K562 (cell line): ENCODE data around the gene CALML6. TPM values are rescaled to one million over a fixed set of nuclear protein-coding genes. Genes with fewer than 3 reads are reported as not detected.

Source experiments
- E2F3 ChIP-seq: fragments of 250-450 bp; sonication (Bioruptor Pico); IDR thresholded peaks from 2 replicates; pipeline ENCODE4 v1.4.0; 2020; ENCODE audit warnings: mild to moderate bottlenecking
- EZH2 ChIP-seq: IDR thresholded peaks from 2 replicates; pipeline ENCODE4 v1.6.1; 2012; ENCODE audit warnings: low read depth, mild to moderate bottlenecking, inconsistent platforms, low read length, borderline replicate concordance
- FIP1L1 ChIP-seq: fragments of 200-400 bp; formaldehyde crosslinking; IDR thresholded peaks from 2 replicates; pipeline ENCODE4 v1.6.1; 2018; ENCODE audit warnings: mild to moderate bottlenecking, low read depth, low read length; ENCODE audit not compliant: poor library complexity, severe bottlenecking
- FOXJ3 ChIP-seq: sonication (generic); formaldehyde crosslinking; IDR thresholded peaks from 2 replicates; pipeline ENCODE4 v1.4.0; 2020; ENCODE audit warnings: mild to moderate bottlenecking, missing genetic modification reagents
- HDAC8 ChIP-seq: fragments of 450-650 bp; IDR thresholded peaks from 2 replicates; pipeline ENCODE4 v1.6.1; 2016; ENCODE audit warnings: mild to moderate bottlenecking, missing genetic modification characterization, moderate library complexity, missing compliant biosample characterization
- KDM5B ChIP-seq: fragments of 200-600 bp; sonication (generic); IDR thresholded peaks from 2 replicates; pipeline ENCODE4 v1.6.1; 2012; ENCODE audit warnings: low read depth, mild to moderate bottlenecking, moderate library complexity, low read length, control low read depth, inconsistent platforms; ENCODE audit not compliant: insufficient replicate concordance
- MCM7 ChIP-seq, 2 experiments: fragments of 450-650 bp; IDR thresholded peaks; 2 replicates each; pipeline ENCODE4 v1.6.1; 2016 to 2018
- SAP30 ChIP-seq: fragments of 200-600 bp; sonication (generic); IDR thresholded peaks from 2 replicates; pipeline ENCODE4 v1.6.1; 2012; ENCODE audit warnings: borderline replicate concordance, low read depth, mild to moderate bottlenecking, moderate library complexity, low read length, control low read depth, inconsistent platforms; ENCODE audit not compliant: insufficient read depth, poor library complexity, severe bottlenecking
- SMAD4 ChIP-seq: fragments of 250-450 bp; sonication (Bioruptor Pico); conservative IDR thresholded peaks from 2 replicates; pipeline ENCODE4 v1.8.0; 2021; ENCODE audit warnings: inconsistent platforms, mild to moderate bottlenecking, moderate library complexity
- SRSF3 ChIP-seq: fragments of 200-400 bp; formaldehyde crosslinking; IDR thresholded peaks from 2 replicates; pipeline ENCODE4 v1.6.1; 2016; ENCODE audit warnings: mild to moderate bottlenecking, low read length, moderate library complexity; ENCODE audit not compliant: insufficient read depth
- SRSF7 ChIP-seq: fragments of 200-400 bp; formaldehyde crosslinking; optimal IDR thresholded peaks from 2 replicates; pipeline ENCODE3; 2017; ENCODE audit warnings: mild to moderate bottlenecking, low read depth, low read length
- ZNF175 ChIP-seq: fragments of 200-800 bp; sonication (Bioruptor generic); IDR thresholded peaks from 2 replicates; pipeline ENCODE4 v1.6.1; 2016; ENCODE audit warnings: low read depth, mild to moderate bottlenecking, missing genetic modification characterization, missing compliant biosample characterization
- ZNF77 ChIP-seq: fragments of 250-450 bp; sonication (Bioruptor Pico); IDR thresholded peaks from 2 replicates; pipeline ENCODE4 v1.5.0; 2020
- polyA plus RNA-seq, 8 experiments: library from polyadenylated mRNA; depleted of rRNA in 4 of 8; stranded (reverse) in 5 of 8; unstranded in 3 of 8; fragments of >200 nt; fragmentation: Nextera tagmentation in 2 of 8; fragmentation: Illumina TruSeq in 1 of 8; extraction: Ambion mirVana in 2 of 8; extraction: Trizol in 1 of 8; gene quantifications; 2 replicates each; pipeline versions ENCODE4 v1.2.1 to v1.2.3, GENCODE V29; 2011 to 2014; ENCODE audit warnings: inconsistent platforms in 1 of 8, missing spikeins in 1 of 8
- total RNA-seq, 7 experiments: library from RNA; depleted of rRNA in 6 of 7; stranded (reverse); fragments of >200 nt in 6 of 7; fragmentation: Illumina TruSeq in 2 of 7; extraction: Trizol in 2 of 7; gene quantifications; 2 replicates each; pipeline versions ENCODE4 v1.2.1 to v1.2.3, GENCODE V29; 2011 to 2021; ENCODE audit warnings: low replicate concordance in 1 of 7
- TF ChIP-seq, protein P1 (sequence below): fragments of 450-650 bp; IDR thresholded peaks from 2 replicates; pipeline ENCODE4 v1.6.1; 2016; ENCODE audit warnings: low read depth, mild to moderate bottlenecking, moderate library complexity
- TF ChIP-seq, protein P2 (sequence below): fragments of 450-650 bp; formaldehyde crosslinking; IDR thresholded peaks from 2 replicates; pipeline ENCODE4 v1.4.0; 2020; ENCODE audit warnings: mild to moderate bottlenecking, moderate library complexity
- TF ChIP-seq, protein P3 (sequence below): fragments of 250-450 bp; sonication (Bioruptor Pico); IDR thresholded peaks from 2 replicates; pipeline ENCODE4 v1.8.0; 2022; ENCODE audit warnings: moderate library complexity, mild to moderate bottlenecking, inconsistent platforms
- TF ChIP-seq, protein P4 (sequence below): fragments of 450-650 bp; IDR thresholded peaks from 2 replicates; pipeline ENCODE4 v1.6.1; 2017; ENCODE audit warnings: antibody characterized with exemption, mild to moderate bottlenecking
- TF ChIP-seq, protein P5 (sequence below): fragments of 450-650 bp; conservative IDR thresholded peaks from 2 replicates; pipeline ENCODE4 v1.6.1; 2016; ENCODE audit warnings: missing genetic modification characterization, low read depth, mild to moderate bottlenecking, missing compliant biosample characterization, moderate library complexity

Gene CALML6
- total and polyA plus RNA-seq, 9 of the 15 experiments (the other 6 are each of a cell fraction or from before 2014, with no cell fraction given): 0.14 TPM; not detected in 8

DNA sequence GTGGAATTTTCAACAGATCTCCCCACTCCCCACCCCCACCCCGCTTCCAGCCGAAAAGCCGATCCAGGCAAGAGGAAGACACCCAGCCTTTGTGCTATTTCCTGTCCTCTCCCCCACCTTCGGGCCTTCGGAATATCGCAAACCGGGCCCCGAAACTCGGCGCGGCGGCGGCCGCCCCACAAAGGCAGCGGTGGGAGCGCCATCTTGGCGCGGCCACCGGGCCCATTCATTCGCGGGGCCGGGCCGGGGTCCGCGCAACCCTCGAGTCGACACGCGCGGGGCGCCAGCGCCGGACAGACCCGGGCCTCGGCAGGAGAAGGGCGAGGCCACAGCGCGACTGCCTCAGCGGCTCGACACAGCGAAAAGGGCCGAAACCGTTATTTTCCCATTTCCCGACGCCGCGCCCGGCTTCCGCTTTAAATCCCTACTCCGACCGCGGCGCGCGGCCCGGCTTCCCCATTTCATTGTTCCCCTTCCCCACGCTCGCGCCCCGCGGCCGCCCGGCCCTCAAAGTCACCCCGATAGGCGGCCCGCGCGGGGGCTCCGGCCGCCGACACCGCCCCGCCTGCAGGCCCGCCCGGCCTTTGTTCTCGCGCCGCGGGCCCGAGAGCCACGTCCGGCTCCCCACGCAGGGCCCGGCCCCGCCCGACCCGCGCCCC, 25.1 kb upstream of the CALML6 start (continued):
- TF ChIP-seq, protein P1, sequence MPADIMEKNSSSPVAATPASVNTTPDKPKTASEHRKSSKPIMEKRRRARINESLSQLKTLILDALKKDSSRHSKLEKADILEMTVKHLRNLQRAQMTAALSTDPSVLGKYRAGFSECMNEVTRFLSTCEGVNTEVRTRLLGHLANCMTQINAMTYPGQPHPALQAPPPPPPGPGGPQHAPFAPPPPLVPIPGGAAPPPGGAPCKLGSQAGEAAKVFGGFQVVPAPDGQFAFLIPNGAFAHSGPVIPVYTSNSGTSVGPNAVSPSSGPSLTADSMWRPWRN: no peak
- peak; percentile 72 for TF ChIP-seq KDM5B
- TF ChIP-seq SMAD4: no peak; the same call in 1 of the 2 replicates
- TF ChIP-seq SRSF3: no peak
- TF ChIP-seq MCM7 (IDR thresholded peaks at IDR 0.05): no peak
- TF ChIP-seq ZNF175: no peak
- TF ChIP-seq SAP30: peak; percentile 97
- TF ChIP-seq, protein P2, sequence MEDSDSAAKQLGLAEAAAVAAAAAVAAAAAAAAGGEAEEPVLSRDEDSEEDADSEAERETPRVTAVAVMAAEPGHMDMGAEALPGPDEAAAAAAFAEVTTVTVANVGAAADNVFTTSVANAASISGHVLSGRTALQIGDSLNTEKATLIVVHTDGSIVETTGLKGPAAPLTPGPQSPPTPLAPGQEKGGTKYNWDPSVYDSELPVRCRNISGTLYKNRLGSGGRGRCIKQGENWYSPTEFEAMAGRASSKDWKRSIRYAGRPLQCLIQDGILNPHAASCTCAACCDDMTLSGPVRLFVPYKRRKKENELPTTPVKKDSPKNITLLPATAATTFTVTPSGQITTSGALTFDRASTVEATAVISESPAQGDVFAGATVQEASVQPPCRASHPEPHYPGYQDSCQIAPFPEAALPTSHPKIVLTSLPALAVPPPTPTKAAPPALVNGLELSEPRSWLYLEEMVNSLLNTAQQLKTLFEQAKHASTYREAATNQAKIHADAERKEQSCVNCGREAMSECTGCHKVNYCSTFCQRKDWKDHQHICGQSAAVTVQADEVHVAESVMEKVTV (CRISPR knock-in tag): 0 out of 2 replicates have a peak, but pooled peaks have one; percentile 29
- TF ChIP-seq, protein P3, sequence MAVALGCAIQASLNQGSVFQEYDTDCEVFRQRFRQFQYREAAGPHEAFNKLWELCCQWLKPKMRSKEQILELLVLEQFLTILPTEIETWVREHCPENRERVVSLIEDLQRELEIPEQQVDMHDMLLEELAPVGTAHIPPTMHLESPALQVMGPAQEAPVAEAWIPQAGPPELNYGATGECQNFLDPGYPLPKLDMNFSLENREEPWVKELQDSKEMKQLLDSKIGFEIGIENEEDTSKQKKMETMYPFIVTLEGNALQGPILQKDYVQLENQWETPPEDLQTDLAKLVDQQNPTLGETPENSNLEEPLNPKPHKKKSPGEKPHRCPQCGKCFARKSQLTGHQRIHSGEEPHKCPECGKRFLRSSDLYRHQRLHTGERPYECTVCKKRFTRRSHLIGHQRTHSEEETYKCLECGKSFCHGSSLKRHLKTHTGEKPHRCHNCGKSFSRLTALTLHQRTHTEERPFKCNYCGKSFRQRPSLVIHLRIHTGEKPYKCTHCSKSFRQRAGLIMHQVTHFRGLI (CRISPR knock-in tag): no peak
- TF ChIP-seq, protein P4, sequence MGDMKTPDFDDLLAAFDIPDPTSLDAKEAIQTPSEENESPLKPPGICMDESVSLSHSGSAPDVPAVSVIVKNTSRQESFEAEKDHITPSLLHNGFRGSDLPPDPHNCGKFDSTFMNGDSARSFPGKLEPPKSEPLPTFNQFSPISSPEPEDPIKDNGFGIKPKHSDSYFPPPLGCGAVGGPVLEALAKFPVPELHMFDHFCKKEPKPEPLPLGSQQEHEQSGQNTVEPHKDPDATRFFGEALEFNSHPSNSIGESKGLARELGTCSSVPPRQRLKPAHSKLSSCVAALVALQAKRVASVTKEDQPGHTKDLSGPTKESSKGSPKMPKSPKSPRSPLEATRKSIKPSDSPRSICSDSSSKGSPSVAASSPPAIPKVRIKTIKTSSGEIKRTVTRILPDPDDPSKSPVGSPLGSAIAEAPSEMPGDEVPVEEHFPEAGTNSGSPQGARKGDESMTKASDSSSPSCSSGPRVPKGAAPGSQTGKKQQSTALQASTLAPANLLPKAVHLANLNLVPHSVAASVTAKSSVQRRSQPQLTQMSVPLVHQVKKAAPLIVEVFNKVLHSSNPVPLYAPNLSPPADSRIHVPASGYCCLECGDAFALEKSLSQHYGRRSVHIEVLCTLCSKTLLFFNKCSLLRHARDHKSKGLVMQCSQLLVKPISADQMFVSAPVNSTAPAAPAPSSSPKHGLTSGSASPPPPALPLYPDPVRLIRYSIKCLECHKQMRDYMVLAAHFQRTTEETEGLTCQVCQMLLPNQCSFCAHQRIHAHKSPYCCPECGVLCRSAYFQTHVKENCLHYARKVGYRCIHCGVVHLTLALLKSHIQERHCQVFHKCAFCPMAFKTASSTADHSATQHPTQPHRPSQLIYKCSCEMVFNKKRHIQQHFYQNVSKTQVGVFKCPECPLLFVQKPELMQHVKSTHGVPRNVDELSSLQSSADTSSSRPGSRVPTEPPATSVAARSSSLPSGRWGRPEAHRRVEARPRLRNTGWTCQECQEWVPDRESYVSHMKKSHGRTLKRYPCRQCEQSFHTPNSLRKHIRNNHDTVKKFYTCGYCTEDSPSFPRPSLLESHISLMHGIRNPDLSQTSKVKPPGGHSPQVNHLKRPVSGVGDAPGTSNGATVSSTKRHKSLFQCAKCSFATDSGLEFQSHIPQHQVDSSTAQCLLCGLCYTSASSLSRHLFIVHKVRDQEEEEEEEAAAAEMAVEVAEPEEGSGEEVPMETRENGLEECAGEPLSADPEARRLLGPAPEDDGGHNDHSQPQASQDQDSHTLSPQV: no peak
- no peak for TF ChIP-seq EZH2
- TF ChIP-seq E2F3 (CRISPR knock-in tag): no peak
- no peak for TF ChIP-seq ZNF77 (CRISPR knock-in tag)
- TF ChIP-seq SRSF7: no peak
- no peak for TF ChIP-seq HDAC8 (tag)
- TF ChIP-seq, protein P5, sequence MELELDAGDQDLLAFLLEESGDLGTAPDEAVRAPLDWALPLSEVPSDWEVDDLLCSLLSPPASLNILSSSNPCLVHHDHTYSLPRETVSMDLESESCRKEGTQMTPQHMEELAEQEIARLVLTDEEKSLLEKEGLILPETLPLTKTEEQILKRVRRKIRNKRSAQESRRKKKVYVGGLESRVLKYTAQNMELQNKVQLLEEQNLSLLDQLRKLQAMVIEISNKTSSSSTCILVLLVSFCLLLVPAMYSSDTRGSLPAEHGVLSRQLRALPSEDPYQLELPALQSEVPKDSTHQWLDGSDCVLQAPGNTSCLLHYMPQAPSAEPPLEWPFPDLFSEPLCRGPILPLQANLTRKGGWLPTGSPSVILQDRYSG (tag): no peak
- no peak for TF ChIP-seq FOXJ3
- TF ChIP-seq FIP1L1: peak; percentile 47
